ENCODE measurements around the gene EBF4. TPM values are rescaled to one million over a fixed set of nuclear protein-coding genes. Genes with fewer than 3 reads are reported as not detected.

EBF4 gene, protein sequence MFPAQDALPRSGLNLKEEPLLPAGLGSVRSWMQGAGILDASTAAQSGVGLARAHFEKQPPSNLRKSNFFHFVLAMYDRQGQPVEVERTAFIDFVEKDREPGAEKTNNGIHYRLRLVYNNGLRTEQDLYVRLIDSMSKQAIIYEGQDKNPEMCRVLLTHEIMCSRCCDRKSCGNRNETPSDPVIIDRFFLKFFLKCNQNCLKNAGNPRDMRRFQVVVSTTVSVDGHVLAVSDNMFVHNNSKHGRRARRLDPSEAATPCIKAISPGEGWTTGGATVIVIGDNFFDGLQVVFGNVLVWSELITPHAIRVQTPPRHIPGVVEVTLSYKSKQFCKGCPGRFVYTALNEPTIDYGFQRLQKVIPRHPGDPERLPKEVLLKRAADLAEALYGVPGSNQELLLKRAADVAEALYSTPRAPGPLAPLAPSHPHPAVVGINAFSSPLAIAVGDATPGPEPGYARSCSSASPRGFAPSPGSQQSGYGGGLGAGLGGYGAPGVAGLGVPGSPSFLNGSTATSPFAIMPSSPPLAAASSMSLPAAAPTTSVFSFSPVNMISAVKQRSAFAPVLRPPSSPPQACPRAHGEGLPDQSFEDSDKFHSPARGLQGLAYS
- total RNA-seq: 1 to 10 TPM; 2.0 to 7.5 TPM

DNA sequence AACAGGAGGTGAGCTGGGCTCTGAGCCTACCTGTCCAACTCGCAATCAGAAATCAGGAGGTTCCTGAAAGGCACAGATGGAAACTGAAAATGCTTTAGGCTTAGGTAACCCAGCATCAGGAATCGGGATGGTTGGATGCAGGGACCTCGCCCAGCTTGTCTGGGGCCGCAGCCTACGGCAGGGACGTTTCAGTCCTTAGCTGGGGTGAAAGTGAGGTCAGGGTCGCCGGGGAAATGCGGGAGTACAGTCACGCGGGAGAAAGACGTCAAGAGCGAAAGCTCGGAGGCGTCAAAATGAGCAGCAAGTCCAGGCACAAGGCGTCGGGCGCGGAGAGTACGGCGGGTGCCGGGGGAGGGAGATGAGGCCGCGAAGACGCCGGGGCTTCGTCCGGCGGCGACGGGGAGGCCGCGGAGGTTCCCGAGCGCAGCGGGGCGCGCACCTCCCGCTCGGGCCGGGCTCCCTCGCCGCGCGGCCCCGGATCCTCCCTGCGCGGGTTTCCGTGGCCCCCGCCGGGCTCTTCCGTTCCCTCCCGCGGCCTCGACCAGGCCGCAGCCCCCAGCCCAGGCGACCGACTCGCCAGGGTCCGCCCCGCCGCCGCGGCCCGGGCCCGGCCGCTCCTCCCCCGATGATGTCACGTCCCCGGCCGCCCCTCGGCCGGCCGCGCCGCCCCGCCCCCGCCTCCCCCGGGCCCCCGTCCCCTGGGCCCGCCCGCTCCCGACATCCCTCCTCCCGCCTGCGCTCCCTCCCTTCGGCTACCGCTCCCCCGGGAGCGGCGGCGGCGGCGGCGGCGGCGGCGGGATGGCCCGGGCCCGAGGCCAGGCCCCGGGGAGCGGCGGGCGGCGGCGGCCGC, at the start of gene EBF4:
EBF4 (plus strand) TSS at position 745 of the 850 bp plus-strand sequence. CDS start 866 bp downstream, outside the sequence.
- no peaks in the 10 kb centered on the region for H3K36me3 ChIP-seq
- peak within 1 kb of the TSS; percentile 35 for H3K4me3 ChIP-seq
- peaks cover 34% of the 10 kb centered on the region for H3K27me3 ChIP-seq
- H3K9me3 ChIP-seq: no peaks in the 10 kb centered on the region
- intact Hi-C loops (cut with DNase I): no loop called here
- TF ChIP-seq, protein P1, sequence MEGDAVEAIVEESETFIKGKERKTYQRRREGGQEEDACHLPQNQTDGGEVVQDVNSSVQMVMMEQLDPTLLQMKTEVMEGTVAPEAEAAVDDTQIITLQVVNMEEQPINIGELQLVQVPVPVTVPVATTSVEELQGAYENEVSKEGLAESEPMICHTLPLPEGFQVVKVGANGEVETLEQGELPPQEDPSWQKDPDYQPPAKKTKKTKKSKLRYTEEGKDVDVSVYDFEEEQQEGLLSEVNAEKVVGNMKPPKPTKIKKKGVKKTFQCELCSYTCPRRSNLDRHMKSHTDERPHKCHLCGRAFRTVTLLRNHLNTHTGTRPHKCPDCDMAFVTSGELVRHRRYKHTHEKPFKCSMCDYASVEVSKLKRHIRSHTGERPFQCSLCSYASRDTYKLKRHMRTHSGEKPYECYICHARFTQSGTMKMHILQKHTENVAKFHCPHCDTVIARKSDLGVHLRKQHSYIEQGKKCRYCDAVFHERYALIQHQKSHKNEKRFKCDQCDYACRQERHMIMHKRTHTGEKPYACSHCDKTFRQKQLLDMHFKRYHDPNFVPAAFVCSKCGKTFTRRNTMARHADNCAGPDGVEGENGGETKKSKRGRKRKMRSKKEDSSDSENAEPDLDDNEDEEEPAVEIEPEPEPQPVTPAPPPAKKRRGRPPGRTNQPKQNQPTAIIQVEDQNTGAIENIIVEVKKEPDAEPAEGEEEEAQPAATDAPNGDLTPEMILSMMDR (IDR thresholded peaks at IDR 0.05): no peak
- DNase-seq: no peak
- no peaks in the 10 kb centered on the region for H3K4me1 ChIP-seq
- peak within 1 kb of the TSS in 1 of 2 donors; percentile 69 for H3K9ac ChIP-seq (ENCODE audit: low read depth in 2 of 2, low read length in 2 of 2)
- H3K27ac ChIP-seq: peak within 1 kb of the TSS; percentile 7

DNA sequence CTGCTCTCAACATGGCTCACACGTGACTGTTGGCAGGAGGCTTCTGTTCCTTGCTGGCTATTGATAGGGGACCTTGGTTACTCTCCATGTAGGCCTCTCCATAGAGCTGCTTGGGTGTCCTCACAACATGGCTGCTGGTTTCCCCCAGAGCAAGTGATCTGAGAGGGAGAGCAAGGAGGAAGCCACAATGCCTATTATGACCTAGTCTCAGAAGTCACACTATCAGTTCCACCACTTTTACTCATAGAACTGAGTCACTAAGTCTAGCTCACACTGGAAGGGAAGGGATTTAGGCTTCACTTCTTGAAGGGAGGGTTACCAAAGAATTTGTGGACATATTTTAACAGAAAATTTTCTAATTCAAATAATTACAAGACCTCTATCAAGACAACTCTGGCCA, 48.9 kb upstream of the EBF4 start:
- DNase-seq: no peak
- intact Hi-C loops (cut with DNase I): no loop called here
- no peak overlapping the region for H3K9ac ChIP-seq (ENCODE audit: low read depth in 2 of 2, low read length in 2 of 2)
- H3K27me3 ChIP-seq: no peaks in the 10 kb centered on the region
- no peaks in the 10 kb centered on the region for H3K9me3 ChIP-seq
- H3K4me1 ChIP-seq: no peaks in the 10 kb centered on the region
- TF ChIP-seq, protein P1 (IDR thresholded peaks at IDR 0.05): no peak
- H3K4me3 ChIP-seq: no peak overlapping the region
- no peak overlapping the region for H3K27ac ChIP-seq
- no peaks in the 10 kb centered on the region for H3K36me3 ChIP-seq

- intact Hi-C loops (cut with DNase I): no loop called here
- peaks cover 26% of the 10 kb centered on the region for H3K36me3 ChIP-seq
These were observed 40.5 kb upstream of the EBF4 start, which contains the start of gene NOP56 for GRCh38 chr20:2651772-2652723. TSS of gene NOP56 (plus strand) at chr20:2652632. CDS start at chr20:2652661, 29 bp downstream.

GRCh38 chr20:2652724-2653555, 39.6 kb upstream of the EBF4 start:
- H3K27ac ChIP-seq: peak overlapping the region; percentile 89
- no peaks in the 10 kb centered on the region for H3K27me3 ChIP-seq
- peak overlapping the region; percentile 61 to 97 for H3K9ac ChIP-seq (ENCODE audit: low read depth in 2 of 2, low read length in 2 of 2)
- peak; percentile 59 for DNase-seq
- peaks cover 29% of the 10 kb centered on the region for H3K36me3 ChIP-seq
- TF ChIP-seq, protein P1 (IDR thresholded peaks at IDR 0.05): no peak
- H3K9me3 ChIP-seq: no peaks in the 10 kb centered on the region
- peaks cover 12% of the 10 kb centered on the region for H3K4me1 ChIP-seq
- peak overlapping the region; percentile 83 for H3K4me3 ChIP-seq
- intact Hi-C loops (cut with DNase I): no loop called here

More at GRCh38 chr20:2651772-2652723, 40.5 kb upstream of the EBF4 start, which contains the start of gene NOP56:
- Histone ChIP-seq H3K4me1 (peaks cover 12% of the 10 kb centered on the region), H3K4me3 (peak within 1 kb of the TSS; percentile 83), H3K27me3 (no peaks in the 10 kb centered on the region), H3K9ac (ENCODE audit: low read depth in 2 of 2, low read length in 2 of 2) (peak within 1 kb of the TSS; percentile 86 to 97), H3K27ac (peak within 1 kb of the TSS; percentile 89), H3K9me3 (no peaks in the 10 kb centered on the region)
- DNase-seq: peak; percentile 93
- TF ChIP-seq, protein P1 (IDR thresholded peaks at IDR 0.05): no peak
